IPS-18c (cell line): Measurements from ENCODE around the gene FAM8A1.

ENCODE experiments used
- H3K4me3 ChIP-seq: 2 replicates; pipeline ENCODE4 v1.7.0; 2013; ENCODE audit warnings: low read depth, mild to moderate bottlenecking, low read length, moderate library complexity; ENCODE audit not compliant: insufficient read depth
- H3K9me3 ChIP-seq: one replicate; pipeline ENCODE4 v1.6.1; 2013; ENCODE audit warnings: mild to moderate bottlenecking, low read length, moderate library complexity; ENCODE audit not compliant: control insufficient read depth, insufficient read depth

The FAM8A1 gene

GRCh38 chr6:17593246-17593645 is 6.9 kb upstream of the FAM8A1 start:
- H3K4me3 ChIP-seq: no peak overlapping the region

GRCh38 chr6:17596085-17596484 is 4.0 kb upstream of the FAM8A1 start:
- Histone ChIP-seq H3K4me3 (no peak overlapping the region), H3K9me3 (no peaks in the 10 kb centered on the region)

More at GRCh38 chr6:17593246-17593645, 6.9 kb upstream of the FAM8A1 start:
- no peaks in the 10 kb centered on the region for H3K9me3 ChIP-seq

GRCh38 chr6:17600527-17601385 is 654 bp downstream of the FAM8A1 start:
- Histone ChIP-seq H3K4me3 (peak overlapping the region; percentile 77), H3K9me3 (no peaks in the 10 kb centered on the region)

GRCh38 chr6:17601386-17601703 is 1.2 kb downstream of the FAM8A1 start:
- Histone ChIP-seq H3K4me3 (peak overlapping the region; percentile 77), H3K9me3 (no peaks in the 10 kb centered on the region)

DNA sequence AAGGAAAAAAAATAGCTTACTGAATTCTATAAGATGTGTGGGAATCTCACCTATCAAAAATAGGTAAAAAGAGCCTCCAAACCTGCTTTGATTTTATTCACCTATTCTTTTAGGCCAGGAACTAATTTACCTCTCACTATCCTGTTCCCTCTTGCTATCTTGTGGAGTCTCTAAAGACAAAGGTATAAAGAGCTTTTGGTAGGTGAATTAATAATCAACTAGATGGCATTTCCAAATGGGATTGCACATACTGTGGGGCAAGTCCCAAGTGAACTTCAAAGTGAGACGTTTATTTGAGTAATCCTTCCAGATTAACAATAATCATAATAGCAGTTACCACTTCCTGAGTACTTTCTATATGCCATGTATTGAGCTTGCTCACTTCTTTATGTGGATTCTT is 2.8 kb downstream of the FAM8A1 start:
- Histone ChIP-seq H3K4me3 (no peak overlapping the region), H3K9me3 (no peaks in the 10 kb centered on the region)

DNA sequence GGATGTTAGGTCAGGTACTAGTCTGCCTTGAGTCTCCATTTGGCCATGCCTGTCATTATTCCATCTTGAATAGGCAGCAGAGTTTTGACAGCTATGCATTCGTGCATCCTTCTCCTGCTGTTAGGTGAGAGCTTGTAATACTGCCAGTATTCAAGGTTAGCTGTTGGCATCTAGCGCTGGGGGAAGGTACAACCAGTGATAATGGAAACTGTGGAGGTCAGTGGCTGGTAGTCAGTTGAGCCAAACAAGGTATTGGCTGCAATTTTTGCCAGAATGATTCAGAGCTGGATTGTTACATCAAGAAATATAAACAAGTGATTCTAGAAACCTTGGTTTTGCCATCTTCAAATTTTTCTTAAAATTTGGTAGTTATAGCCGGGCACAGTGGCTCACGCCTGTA is 6.5 kb downstream of the FAM8A1 start:
- Histone ChIP-seq H3K4me3 (no peak overlapping the region), H3K9me3 (no peaks in the 10 kb centered on the region)

DNA sequence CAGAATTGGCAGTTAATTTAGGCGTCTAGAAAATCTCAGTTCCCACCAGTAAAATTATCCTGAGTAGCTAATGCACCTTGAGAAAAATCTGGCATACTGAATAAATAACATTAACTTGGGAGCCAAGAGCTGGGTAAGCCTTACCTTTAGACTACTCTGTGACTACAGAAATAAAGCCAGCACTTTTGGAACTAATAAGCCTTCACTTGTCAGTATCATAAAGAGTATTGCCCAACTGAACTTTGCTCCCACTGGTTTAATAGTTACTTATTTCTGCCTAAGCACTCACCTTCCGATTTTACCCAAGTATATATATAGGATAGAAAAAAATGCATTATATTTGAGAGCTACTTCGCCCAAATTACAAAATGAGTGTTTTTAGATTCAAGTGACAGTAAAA is 10.7 kb downstream of the FAM8A1 start:
- no peak overlapping the region for H3K4me3 ChIP-seq
- no peaks in the 10 kb centered on the region for H3K9me3 ChIP-seq

- no peak overlapping the region for H3K4me3 ChIP-seq
- H3K9me3 ChIP-seq: no peaks in the 10 kb centered on the region
Observed at GRCh38 chr6:17612048-17612447, 11.9 kb downstream of the FAM8A1 start.

DNA sequence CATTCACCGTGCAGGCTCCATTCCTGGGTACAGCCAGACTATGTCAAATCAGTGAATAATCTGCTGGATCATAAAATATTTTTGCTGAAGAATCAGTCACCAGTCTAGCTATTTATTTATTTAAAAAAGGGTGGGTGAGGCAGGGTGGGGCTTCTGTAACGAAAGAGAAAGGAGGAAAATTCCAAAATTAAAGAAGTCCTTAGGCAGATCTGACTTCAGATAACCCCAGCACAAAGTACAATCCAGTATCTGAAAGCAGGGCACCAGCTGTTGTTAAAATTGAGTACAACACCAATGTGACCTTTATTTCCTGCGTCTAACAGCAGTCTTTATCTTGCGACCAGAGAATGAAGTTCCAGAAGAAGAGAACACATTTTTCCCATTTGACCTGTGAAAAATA is 15.7 kb downstream of the FAM8A1 start:
- H3K4me3 ChIP-seq: no peak overlapping the region
- no peaks in the 10 kb centered on the region for H3K9me3 ChIP-seq

DNA sequence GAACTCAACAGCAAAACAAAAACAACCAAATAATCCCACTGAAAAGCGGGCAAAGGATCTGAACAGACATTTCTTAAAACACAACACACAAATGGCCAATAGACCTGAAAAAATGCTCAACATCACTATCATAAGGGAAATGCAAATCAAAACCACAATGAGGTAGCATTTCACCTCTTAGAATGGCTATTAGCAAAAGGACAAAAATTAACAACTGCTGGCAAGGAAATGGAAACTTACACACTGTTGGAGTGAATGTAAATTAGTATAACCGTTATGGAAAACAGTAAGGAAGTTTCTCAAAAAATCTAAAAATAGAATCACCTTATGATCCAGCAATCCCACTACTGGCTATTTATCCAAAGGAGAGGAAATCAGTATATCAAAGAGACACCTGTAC is 20.9 kb downstream of the FAM8A1 start:
- no peaks in the 10 kb centered on the region for H3K9me3 ChIP-seq
- no peak overlapping the region for H3K4me3 ChIP-seq

GRCh38 chr6:17622144-17622543 is 22.0 kb downstream of the FAM8A1 start:
- Histone ChIP-seq H3K4me3 (no peak overlapping the region), H3K9me3 (no peaks in the 10 kb centered on the region)

DNA sequence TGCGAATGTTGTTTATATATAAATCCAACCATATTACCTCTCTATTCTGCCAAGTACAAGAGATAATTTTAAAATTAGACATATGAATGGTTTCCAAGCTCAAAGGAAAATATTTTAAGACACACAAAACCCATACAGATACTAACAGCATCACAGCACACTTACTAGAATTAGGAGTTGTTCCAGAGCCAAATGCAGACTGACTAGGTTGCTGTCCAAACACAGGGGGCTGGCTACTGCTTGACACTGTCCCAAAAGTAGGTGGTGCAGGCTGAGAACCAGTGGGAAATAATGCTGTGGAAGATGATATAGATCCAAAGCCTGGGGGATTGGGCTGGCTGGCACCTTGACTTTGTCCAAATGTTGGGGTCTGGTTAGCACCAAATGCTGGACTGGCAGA is 24.3 kb downstream of the FAM8A1 start:
- Histone ChIP-seq H3K4me3 (no peak overlapping the region), H3K9me3 (no peaks in the 10 kb centered on the region)

DNA sequence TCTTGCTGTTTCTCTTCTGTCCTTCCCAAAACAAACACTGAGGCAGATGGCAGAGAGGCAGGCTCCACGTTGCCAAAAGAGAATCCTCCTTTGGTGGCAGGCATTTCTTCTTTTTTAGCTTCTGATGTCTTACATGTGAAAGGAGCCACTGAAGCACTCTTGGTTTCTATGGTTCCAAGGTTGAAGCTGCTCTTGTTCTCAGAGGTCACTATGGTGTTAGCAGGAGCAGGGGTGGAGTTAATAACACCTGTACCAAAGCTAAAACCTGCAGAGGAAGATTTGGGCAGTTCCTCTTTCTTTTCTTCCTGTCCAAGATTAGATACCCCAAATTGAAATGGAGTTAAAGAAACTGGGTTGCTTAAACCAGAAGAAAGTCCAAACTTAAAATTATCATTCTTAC is 28.8 kb downstream of the FAM8A1 start:
- Histone ChIP-seq H3K4me3 (no peak overlapping the region), H3K9me3 (no peaks in the 10 kb centered on the region)

DNA sequence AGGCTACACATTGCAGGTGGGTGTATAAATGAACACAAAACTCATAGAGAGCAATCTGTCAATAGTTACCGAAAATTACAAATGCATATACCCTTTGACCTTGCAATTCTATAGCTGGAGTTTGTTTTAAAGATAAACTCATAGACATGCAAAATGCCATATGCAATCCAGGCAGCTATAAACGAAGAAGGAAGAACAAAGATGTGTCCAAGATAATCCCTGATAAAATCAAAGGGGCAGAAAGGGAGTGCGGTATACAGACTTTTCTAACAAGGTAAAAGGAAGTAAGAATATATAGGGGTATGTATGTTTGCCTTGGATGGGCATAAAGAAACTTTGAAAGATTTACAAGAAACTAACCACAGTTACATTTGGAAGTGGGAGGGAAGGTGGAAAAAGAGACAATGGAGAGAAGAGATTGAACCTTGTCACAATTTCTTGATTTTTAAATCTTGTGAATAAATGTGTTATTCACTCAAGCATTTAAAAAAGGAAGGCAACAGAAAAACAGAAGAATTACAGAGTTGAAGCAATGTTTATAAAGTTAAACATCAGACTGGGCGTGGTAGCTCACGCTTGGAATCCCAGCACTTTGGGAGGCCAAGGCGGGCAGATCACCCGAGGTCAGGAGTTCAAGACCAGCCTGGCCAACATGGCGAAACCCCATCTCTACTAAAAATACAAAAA is 29.9 kb downstream of the FAM8A1 start:
- Histone ChIP-seq H3K4me3 (no peak overlapping the region), H3K9me3 (no peaks in the 10 kb centered on the region)

DNA sequence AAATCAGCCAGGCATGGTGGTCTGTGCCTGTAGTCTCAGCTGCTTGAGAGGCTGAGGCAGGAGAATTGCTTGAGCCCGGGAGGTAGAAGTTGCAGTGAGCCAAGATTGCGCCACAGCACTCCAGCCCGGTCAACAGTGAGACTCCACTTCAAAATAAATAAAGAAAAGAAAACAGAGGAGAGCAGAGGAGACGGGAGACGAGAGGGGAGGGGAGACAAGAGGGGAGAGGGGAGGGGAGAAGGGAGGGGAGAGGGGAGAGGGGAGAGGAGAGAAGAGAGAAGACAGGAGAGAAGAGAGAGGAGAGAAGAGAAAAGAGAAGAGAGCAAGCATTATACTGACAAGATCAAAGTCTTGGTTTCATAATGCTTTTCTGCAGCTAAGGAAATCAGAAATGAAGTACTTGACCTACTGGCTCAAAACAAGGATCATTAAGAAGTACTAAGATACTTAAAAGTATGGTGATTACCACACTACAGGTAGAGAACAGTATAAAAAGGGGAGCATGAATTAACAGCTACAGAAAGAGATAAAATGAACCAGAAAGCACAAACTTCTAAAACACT is 30.5 kb downstream of the FAM8A1 start:
- no peaks in the 10 kb centered on the region for H3K9me3 ChIP-seq
- no peak overlapping the region for H3K4me3 ChIP-seq

GRCh38 chr6:17632934-17633333 is 32.8 kb downstream of the FAM8A1 start:
- H3K4me3 ChIP-seq: no peak overlapping the region
- no peaks in the 10 kb centered on the region for H3K9me3 ChIP-seq

DNA sequence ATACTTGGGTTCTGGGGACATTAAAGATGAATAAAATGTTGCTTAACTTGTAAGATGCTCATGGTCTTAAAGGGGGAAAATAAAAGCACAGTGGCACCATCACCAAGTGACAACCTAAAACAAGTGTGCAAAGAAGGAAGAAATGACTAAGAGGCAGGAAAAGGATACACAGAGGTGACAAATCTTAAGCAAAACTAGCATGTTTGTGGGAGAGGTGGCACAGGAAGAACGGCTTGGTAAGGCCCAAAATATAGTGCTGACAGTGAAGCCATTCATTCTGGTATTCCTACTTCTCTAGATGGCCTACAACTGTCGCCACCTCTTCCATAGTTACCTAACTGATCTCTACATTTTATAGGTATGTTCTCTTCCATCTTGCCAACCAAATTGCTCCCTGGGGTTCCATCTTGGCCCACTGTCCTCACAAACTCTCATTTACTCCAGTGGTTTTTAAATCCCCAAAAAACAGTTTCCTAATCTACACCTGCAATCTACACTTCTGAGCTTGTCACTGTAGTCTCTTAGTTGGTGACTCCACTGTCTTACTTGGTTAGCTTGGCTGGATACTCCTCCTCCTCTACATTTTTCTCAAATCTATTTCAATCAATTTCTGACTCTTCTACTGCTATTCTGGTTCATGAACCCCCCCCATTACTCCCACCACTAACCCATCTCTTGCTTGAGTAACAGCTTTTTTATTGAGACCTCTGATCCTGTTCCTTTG is 33.5 kb downstream of the FAM8A1 start:
- Histone ChIP-seq H3K9me3 (no peaks in the 10 kb centered on the region), H3K4me3 (no peak overlapping the region)

GRCh38 chr6:17635568-17635967 is 35.5 kb downstream of the FAM8A1 start:
- Histone ChIP-seq H3K4me3 (no peak overlapping the region), H3K9me3 (no peaks in the 10 kb centered on the region)
